Measurements from ENCODE around the gene C1orf159.

DNA sequence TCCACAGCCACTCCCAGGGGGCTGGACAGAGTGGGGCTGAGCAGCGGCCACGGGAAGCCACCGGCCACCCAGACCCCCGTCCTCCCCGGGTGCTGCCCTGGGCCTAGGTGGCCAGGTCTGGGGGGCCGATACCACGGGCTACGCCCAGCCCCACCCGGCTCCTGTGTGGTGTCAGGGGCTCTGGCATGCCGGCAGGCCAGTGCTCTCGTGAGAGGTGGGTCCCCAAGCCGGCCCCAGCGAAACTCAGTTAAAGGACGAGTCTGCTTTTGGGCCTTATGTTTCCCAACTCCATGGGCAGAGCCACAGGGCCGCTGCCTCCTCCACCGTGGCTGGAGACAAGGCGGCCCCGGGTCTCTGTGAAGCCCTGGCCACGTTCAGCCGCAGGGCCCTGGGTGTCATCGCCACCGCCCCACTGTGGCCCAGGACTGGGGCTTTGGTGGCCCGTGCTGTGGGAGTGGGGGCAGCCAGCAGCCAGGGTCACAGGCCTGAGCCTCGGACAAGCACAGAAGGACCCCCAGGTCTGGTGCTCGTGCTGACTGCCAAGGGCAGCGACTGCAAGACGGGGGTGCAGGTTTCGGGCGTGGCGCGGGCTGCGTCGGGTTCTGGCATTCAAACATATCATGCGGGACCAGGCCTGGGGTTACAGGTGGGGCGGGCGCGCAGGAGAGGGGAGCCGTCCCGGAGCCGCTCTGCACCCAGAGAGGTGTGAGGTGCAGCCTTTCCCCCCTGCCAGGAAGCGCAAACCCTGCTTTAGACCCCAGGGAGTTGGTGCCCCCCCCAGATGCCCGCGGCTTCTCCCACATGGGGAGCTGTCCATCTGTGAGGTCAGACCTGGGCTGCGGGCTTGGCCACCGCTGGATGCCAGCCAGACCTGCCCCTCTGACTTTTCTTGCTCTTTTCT lies 11.9 kb upstream of the C1orf159 start:
- TF ChIP-seq, protein P1, sequence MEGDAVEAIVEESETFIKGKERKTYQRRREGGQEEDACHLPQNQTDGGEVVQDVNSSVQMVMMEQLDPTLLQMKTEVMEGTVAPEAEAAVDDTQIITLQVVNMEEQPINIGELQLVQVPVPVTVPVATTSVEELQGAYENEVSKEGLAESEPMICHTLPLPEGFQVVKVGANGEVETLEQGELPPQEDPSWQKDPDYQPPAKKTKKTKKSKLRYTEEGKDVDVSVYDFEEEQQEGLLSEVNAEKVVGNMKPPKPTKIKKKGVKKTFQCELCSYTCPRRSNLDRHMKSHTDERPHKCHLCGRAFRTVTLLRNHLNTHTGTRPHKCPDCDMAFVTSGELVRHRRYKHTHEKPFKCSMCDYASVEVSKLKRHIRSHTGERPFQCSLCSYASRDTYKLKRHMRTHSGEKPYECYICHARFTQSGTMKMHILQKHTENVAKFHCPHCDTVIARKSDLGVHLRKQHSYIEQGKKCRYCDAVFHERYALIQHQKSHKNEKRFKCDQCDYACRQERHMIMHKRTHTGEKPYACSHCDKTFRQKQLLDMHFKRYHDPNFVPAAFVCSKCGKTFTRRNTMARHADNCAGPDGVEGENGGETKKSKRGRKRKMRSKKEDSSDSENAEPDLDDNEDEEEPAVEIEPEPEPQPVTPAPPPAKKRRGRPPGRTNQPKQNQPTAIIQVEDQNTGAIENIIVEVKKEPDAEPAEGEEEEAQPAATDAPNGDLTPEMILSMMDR (IDR thresholded peaks at IDR 0.05): no peak
- TF ChIP-seq EP300 (IDR thresholded peaks at IDR 0.05) (no peak), POLR2AphosphoS5 (IDR thresholded peaks at IDR 0.05) (no peak)

All from sigmoid colon (tissue), 4 donors.